H1 (cell line): ENCODE measurements around the gene OTUD6A. TPM values are rescaled to one million over a fixed set of nuclear protein-coding genes. Genes with fewer than 3 reads are reported as not detected.

ENCODE experiments used
- CTCF ChIA-PET: fragments of 300-600 bp; sonication (Branson Sonifier 250); formaldehyde crosslinking; loops from one replicate; lab custom pipeline; 2021; ENCODE audit not compliant: partially characterized antibody; lab: Charles Lee
- POLR2A ChIA-PET: fragments of 300-600 bp; sonication (Branson Sonifier 250); formaldehyde crosslinking; loops from one replicate; lab custom pipeline; 2021; ENCODE audit warnings: inconsistent platforms; ENCODE audit not compliant: partially characterized antibody; lab: Charles Lee
- DNase-seq, 2 experiments: peaks; one replicate each; pipeline versions ENCODE4 v3.0.0 to v3.0.0-alpha.2; 2010 to 2022; ENCODE audit warnings: low spot score in 2 of 2, low read depth in 1 of 2, mixed read lengths in 1 of 2
- FAIRE-seq: peaks from 2 replicates; lab custom pipeline; 2011; peaks lifted over from hg19 to GRCh38; lab: Jason Lieb, UNC
- H2AFZ ChIP-seq: 2 replicates; pipeline ENCODE4 v1.8.1; 2012; ENCODE audit warnings: low read length, inconsistent platforms
- H2AK5ac ChIP-seq: 2 replicates; pipeline ENCODE4 v1.6.1; 2013; ENCODE audit warnings: low read depth, low read length
- H2BK120ac ChIP-seq: replicated peaks from 2 replicates; pipeline ENCODE3; 2013; ENCODE audit warnings: low read depth, low read length, inconsistent platforms
- H2BK12ac ChIP-seq: 2 replicates; pipeline ENCODE4 v1.6.1; 2013; ENCODE audit warnings: low read depth, low read length
- H2BK15ac ChIP-seq: 2 replicates; pipeline ENCODE4 v1.6.1; 2013; ENCODE audit warnings: low read length
- H2BK20ac ChIP-seq: 2 replicates; pipeline ENCODE4 v1.6.1; 2013; ENCODE audit warnings: low read length
- H2BK5ac ChIP-seq: 2 replicates; pipeline ENCODE4 v1.6.1; 2013; ENCODE audit warnings: low read depth, low read length
- H3K14ac ChIP-seq: 2 replicates; pipeline ENCODE4 v1.6.1; 2013; ENCODE audit warnings: inconsistent platforms; ENCODE audit not compliant: insufficient read length
- H3K18ac ChIP-seq: 2 replicates; pipeline ENCODE4 v1.6.1; 2013; ENCODE audit warnings: low read length; ENCODE audit errors: extremely low read depth
- H3K23ac ChIP-seq: 2 replicates; pipeline ENCODE4 v1.6.1; 2013; ENCODE audit warnings: inconsistent platforms; ENCODE audit not compliant: insufficient read length
- H3K23me2 ChIP-seq: 2 replicates; pipeline ENCODE4 v1.6.1; 2013; ENCODE audit warnings: low read depth, low read length
- H3K27ac ChIP-seq: 2 replicates; pipeline ENCODE4 v1.6.1; 2011; ENCODE audit warnings: low read depth, low read length, inconsistent platforms
- H3K27me3 ChIP-seq, 4 experiments: replicated peaks in 1 of 4; 1 replicate in 1 of 4; 2 replicates in 3 of 4; pipeline versions ENCODE4 v1.6.1 to v1.8.1; 2011 to 2013; ENCODE audit warnings: low read length in 3 of 4, mild to moderate bottlenecking in 3 of 4, inconsistent platforms in 2 of 4, mixed read lengths in 2 of 4, moderate library complexity in 1 of 4; ENCODE audit not compliant: control insufficient read depth in 3 of 4, insufficient read depth in 3 of 4; ENCODE audit errors: extremely low read depth in 1 of 4
- H3K36me3 ChIP-seq, 4 experiments: 2 replicates each; pipeline versions ENCODE4 v1.6.1 to v1.8.1; 2011 to 2013; ENCODE audit warnings: mild to moderate bottlenecking in 4 of 4, low read length in 3 of 4, moderate library complexity in 2 of 4, control low read depth in 1 of 4, inconsistent platforms in 1 of 4; ENCODE audit not compliant: insufficient read depth in 4 of 4, control insufficient read depth in 2 of 4
- H3K4ac ChIP-seq: replicated peaks from 2 replicates; pipeline ENCODE3; 2013; ENCODE audit warnings: low read length, low read depth, mixed read lengths, inconsistent platforms; ENCODE audit not compliant: insufficient read length
- H3K4me1 ChIP-seq, 4 experiments: replicated peaks in 1 of 4; 1 replicate in 1 of 4; 2 replicates in 3 of 4; pipeline versions ENCODE4 v1.6.1 to v1.8.1; 2011 to 2013; ENCODE audit warnings: low read length in 3 of 4, inconsistent platforms in 2 of 4, mixed read lengths in 1 of 4; ENCODE audit not compliant: insufficient read depth in 4 of 4, control insufficient read depth in 3 of 4
- H3K4me2 ChIP-seq, 2 experiments: 2 replicates each; pipeline versions ENCODE4 v1.6.1 to v1.8.1; 2011 to 2013; ENCODE audit warnings: low read depth in 2 of 2, low read length in 2 of 2, control low read depth in 1 of 2, inconsistent platforms in 1 of 2, mild to moderate bottlenecking in 1 of 2; ENCODE audit not compliant: insufficient read depth in 1 of 2
- H3K4me3 ChIP-seq, 4 experiments: fragments of 200-600, 300-600 bp in 1 of 4; sonication (generic), shearing (Covaris generic), sonication (Bioruptor Twin) in 1 of 4; 2 replicates each; pipeline versions ENCODE4 v1.5.1 to v1.8.1; 2011 to 2016; ENCODE audit warnings: low read length in 4 of 4, low read depth in 3 of 4, control low read depth in 2 of 4, inconsistent platforms in 2 of 4, mild to moderate bottlenecking in 2 of 4, mixed read lengths in 1 of 4, moderate library complexity in 1 of 4; ENCODE audit not compliant: insufficient read depth in 2 of 4; ENCODE audit errors: extremely low read depth in 1 of 4
- H3K56ac ChIP-seq: replicated peaks from 2 replicates; pipeline ENCODE3; 2013; ENCODE audit warnings: low read depth, mild to moderate bottlenecking, mixed read lengths, low read length, inconsistent platforms; ENCODE audit not compliant: insufficient read length
- H3K79me1 ChIP-seq: 2 replicates; pipeline ENCODE4 v1.6.1; 2013; ENCODE audit warnings: low read depth, low read length, control low read depth
- H3K79me2 ChIP-seq, 2 experiments: 2 replicates each; pipeline versions ENCODE4 v1.6.1 to v1.8.1; 2012 to 2013; ENCODE audit warnings: low read length in 2 of 2, mild to moderate bottlenecking in 2 of 2, inconsistent platforms in 1 of 2; ENCODE audit not compliant: insufficient read depth in 2 of 2, control insufficient read depth in 1 of 2
- H3K9ac ChIP-seq, 4 experiments: replicated peaks in 1 of 4; 1 replicate in 1 of 4; 2 replicates in 3 of 4; pipeline versions ENCODE4 v1.6.1 to v1.8.1; 2011 to 2013; ENCODE audit warnings: low read depth in 3 of 4, low read length in 3 of 4, control low read depth in 2 of 4, mild to moderate bottlenecking in 2 of 4, moderate library complexity in 2 of 4, inconsistent platforms in 1 of 4; ENCODE audit errors: extremely low read depth in 1 of 4
- H3K9me3 ChIP-seq, 2 experiments: 2 replicates each; pipeline versions ENCODE4 v1.6.1 to v1.8.1; 2012 to 2013; ENCODE audit warnings: mild to moderate bottlenecking in 2 of 2, moderate library complexity in 2 of 2, control low read depth in 1 of 2, inconsistent platforms in 1 of 2, low read depth in 1 of 2, low read length in 1 of 2, mixed read lengths in 1 of 2; ENCODE audit not compliant: insufficient read depth in 2 of 2
- H4K20me1 ChIP-seq, 2 experiments: replicated peaks in 1 of 2; 2 replicates each; pipeline versions ENCODE3 to v1.8.1; 2011 to 2013; ENCODE audit warnings: inconsistent platforms in 2 of 2, low read length in 2 of 2, mild to moderate bottlenecking in 1 of 2; ENCODE audit not compliant: insufficient read depth in 2 of 2, control insufficient read depth in 1 of 2
- H4K5ac ChIP-seq: 2 replicates; pipeline ENCODE4 v1.6.1; 2013; ENCODE audit warnings: low read length, low read depth, mixed read lengths, inconsistent platforms; ENCODE audit not compliant: insufficient read length
- H4K8ac ChIP-seq: 2 replicates; pipeline ENCODE4 v1.8.0; 2013; ENCODE audit warnings: mild to moderate bottlenecking, moderate library complexity, low read length, inconsistent platforms; ENCODE audit not compliant: insufficient read depth; ENCODE audit errors: extremely low read depth
- H4K91ac ChIP-seq: replicated peaks from 2 replicates; pipeline ENCODE3; 2013; ENCODE audit warnings: low read length, mixed read lengths, inconsistent platforms; ENCODE audit not compliant: insufficient read length
- ASH2L ChIP-seq: fragments of 200-600, 300-600 bp; sonication (generic); IDR thresholded peaks from one replicate; pipeline ENCODE4 v1.7.1; 2017; ENCODE audit warnings: low read length
- JUN ChIP-seq: IDR thresholded peaks from 2 replicates; pipeline ENCODE4 v1.6.1; 2011; ENCODE audit warnings: low read depth, mild to moderate bottlenecking, improper control_type of control experiment, low read length
- KDM5A ChIP-seq: fragments of 200-600 bp; IDR thresholded peaks from 2 replicates; pipeline ENCODE4 v1.7.1; 2012; ENCODE audit warnings: mild to moderate bottlenecking, low read length, inconsistent platforms, mixed read lengths
- POLR2A ChIP-seq, 2 experiments: IDR thresholded peaks; 1 replicate in 1 of 2; 2 replicates in 1 of 2; pipeline ENCODE4 v1.6.1; 2011; ENCODE audit warnings: low read depth in 2 of 2, low read length in 2 of 2, mild to moderate bottlenecking in 2 of 2; ENCODE audit errors: control extremely low read depth in 1 of 2
- SP1 ChIP-seq: IDR thresholded peaks from 2 replicates; pipeline ENCODE4 v1.6.1; 2011; ENCODE audit warnings: low read depth, low read length
- WGBS, 2 experiments: shearing (Covaris generic) in 1 of 2; methylation state at CpG; one replicate each; pipeline versions ENCODE4 v1.1.6 to v1.1.7; 2013 to 2015; ENCODE audit warnings: low lambda C conversion rate in 2 of 2, mixed read lengths in 2 of 2, inconsistent platforms in 1 of 2, low coverage in 1 of 2, missing lambda C conversion rate in 1 of 2; ENCODE audit not compliant: insufficient replicate concordance in 2 of 2, insufficient coverage in 1 of 2, insufficient read length in 1 of 2; ENCODE audit errors: extremely low coverage in 1 of 2, missing lambda C conversion rate in 1 of 2; 5-methylcytosine and 5-hydroxymethylcytosine counted together
- polyA plus RNA-seq, 7 experiments: library from polyadenylated mRNA; depleted of rRNA in 3 of 7; stranded (reverse) in 5 of 7; unstranded in 2 of 7; fragments of >200 nt in 5 of 7; fragments of 200-250 nt in 2 of 7; gene quantifications; 1 replicate in 5 of 7; 2 replicates in 1 of 7; 4 replicates in 1 of 7; pipeline versions ENCODE4 v1.2.1 to v1.2.3, GENCODE V29; 2011 to 2013; ENCODE audit warnings: missing spikeins in 2 of 7, mixed read lengths in 2 of 7
- total RNA-seq: library from RNA; stranded (reverse); fragmentation: NEBNext Ultra II Directional; extraction: Animal tissue kit (Norgen Biotek cat#: 25700); gene quantifications from 2 replicates; pipeline ENCODE4 v1.2.1, GENCODE V29; 2021
- TF ChIP-seq, protein P1 (sequence below): IDR thresholded peaks from 2 replicates; pipeline ENCODE4 v1.6.1; 2012; ENCODE audit warnings: inconsistent platforms

Gene OTUD6A
- total and polyA plus RNA-seq, 2 of the 8 experiments (the other 6 are each of a cell fraction or from before 2014, with no cell fraction given) = 0.09 to 0.17 TPM

- peaks cover 0 to 2% (median 0%) of the 10 kb centered on the region in 4 experiments; a peak in 1 of 7 replicates for H3K4me1 ChIP-seq
- H2BK120ac ChIP-seq = no peak overlapping the region
- no peak overlapping the region for H2BK12ac ChIP-seq
- DNase-seq = peak in 1 of 2 experiments; percentile 60
- no peak overlapping the region for H3K14ac ChIP-seq
- H2BK20ac ChIP-seq = no peak overlapping the region
- no peaks in the 10 kb centered on the region for H3K79me2 ChIP-seq
- no peaks in the 10 kb centered on the region for H4K20me1 ChIP-seq
- H3K4me2 ChIP-seq = no peak overlapping the region
- no peak overlapping the region for H2AFZ ChIP-seq
- no peak overlapping the region for H3K18ac ChIP-seq
- no peaks in the 10 kb centered on the region for H3K79me1 ChIP-seq
- no peak overlapping the region for H3K4ac ChIP-seq
- no peak overlapping the region for H4K5ac ChIP-seq
- H2BK5ac ChIP-seq = no peak overlapping the region
- no peaks in the 10 kb centered on the region for H3K9me3 ChIP-seq
- H3K23me2 ChIP-seq = no peaks in the 10 kb centered on the region
- no peak overlapping the region for H2BK15ac ChIP-seq
- H3K36me3 ChIP-seq = no peaks in the 10 kb centered on the region
- H2AK5ac ChIP-seq = no peak overlapping the region
- no peaks in the 10 kb centered on the region for H3K27me3 ChIP-seq
- H4K91ac ChIP-seq = no peak overlapping the region
- H3K9ac ChIP-seq = no peak overlapping the region
- H4K8ac ChIP-seq = no peak overlapping the region
- H3K4me3 ChIP-seq = no peak overlapping the region
- FAIRE-seq = peak; percentile 99
- ChIA-PET POLR2A (no interaction called here), CTCF (interaction anchor here (0.5 to 4.2 kb wide), 34 partner anchors 9 to 576 kb away, joined by 3 to 31 read pairs (median 4); no protein-coding TSS in a partner anchor)
- no peak overlapping the region for H3K56ac ChIP-seq
- H3K27ac ChIP-seq = no peak overlapping the region
- H3K23ac ChIP-seq = no peak overlapping the region
- WGBS, 2 experiments = 33% methylated on average over 4 of the region's 4 CpGs; no CpG with 5 or more reads in 1 of the 2 experiments
- no peak for TF ChIP-seq JUN
- TF ChIP-seq, protein P1, sequence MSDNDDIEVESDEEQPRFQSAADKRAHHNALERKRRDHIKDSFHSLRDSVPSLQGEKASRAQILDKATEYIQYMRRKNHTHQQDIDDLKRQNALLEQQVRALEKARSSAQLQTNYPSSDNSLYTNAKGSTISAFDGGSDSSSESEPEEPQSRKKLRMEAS = no peak
- no peak for TF ChIP-seq POLR2A (IDR thresholded peaks at IDR 0.05; ENCODE audit: control extremely low read depth in 1 of 2, low read depth in 2 of 2, low read length in 2 of 2)
- no peak for TF ChIP-seq SP1
- TF ChIP-seq KDM5A = no peak
- no peak for TF ChIP-seq ASH2L
Measured at GRCh38 chrX:70030301-70030767, 31.9 kb upstream of the OTUD6A start.
